Measurements from ENCODE around the gene PSMA5. TPM values are rescaled to one million over a fixed set of nuclear protein-coding genes. Genes with fewer than 3 reads are reported as not detected.
A peak's percentile ranks its signal among the peaks of the same experiment; 100 is the strongest.

PSMA5 gene
- total and polyA plus RNA-seq, 11 donors = 24.3 to 94.7 (median 61.0) TPM

DNA sequence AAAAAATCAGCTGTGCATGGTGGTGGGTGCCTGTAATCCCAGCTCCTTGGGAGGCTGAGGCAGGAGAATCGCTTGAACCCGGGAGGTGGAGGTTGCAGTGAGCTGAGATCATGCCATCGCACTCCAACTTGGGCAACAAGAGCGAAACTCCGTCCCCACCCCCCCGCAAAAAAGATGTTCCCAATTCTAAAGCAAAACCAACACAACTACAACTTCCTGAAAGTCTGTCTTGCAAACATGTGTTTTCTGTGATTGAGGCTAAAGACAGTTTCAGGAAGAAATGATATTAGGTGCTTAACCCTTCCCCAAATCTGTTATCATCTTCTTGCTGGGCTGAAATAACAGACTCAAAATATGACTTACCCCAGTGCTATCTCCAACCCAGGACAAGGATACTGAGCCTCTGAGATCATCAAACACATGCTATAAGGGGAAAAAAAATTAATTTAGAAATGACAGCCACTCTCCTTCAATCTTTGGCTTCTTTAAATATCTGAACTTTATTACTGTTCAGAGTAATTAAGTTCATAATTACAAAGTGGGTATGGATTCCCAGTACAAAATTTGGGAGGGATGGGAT is 57.0 kb downstream of the PSMA5 start:
- H3K4me1 ChIP-seq = peaks cover 0 to 57% (median 31%) of the 10 kb centered on the region in 12 donors

GRCh38 chr1:109368464-109368863 is 57.8 kb downstream of the PSMA5 start:
- TF ChIP-seq, protein P1, sequence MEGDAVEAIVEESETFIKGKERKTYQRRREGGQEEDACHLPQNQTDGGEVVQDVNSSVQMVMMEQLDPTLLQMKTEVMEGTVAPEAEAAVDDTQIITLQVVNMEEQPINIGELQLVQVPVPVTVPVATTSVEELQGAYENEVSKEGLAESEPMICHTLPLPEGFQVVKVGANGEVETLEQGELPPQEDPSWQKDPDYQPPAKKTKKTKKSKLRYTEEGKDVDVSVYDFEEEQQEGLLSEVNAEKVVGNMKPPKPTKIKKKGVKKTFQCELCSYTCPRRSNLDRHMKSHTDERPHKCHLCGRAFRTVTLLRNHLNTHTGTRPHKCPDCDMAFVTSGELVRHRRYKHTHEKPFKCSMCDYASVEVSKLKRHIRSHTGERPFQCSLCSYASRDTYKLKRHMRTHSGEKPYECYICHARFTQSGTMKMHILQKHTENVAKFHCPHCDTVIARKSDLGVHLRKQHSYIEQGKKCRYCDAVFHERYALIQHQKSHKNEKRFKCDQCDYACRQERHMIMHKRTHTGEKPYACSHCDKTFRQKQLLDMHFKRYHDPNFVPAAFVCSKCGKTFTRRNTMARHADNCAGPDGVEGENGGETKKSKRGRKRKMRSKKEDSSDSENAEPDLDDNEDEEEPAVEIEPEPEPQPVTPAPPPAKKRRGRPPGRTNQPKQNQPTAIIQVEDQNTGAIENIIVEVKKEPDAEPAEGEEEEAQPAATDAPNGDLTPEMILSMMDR (IDR thresholded peaks at IDR 0.05) = no peak
- no peak for TF ChIP-seq POLR2A (IDR thresholded peaks at IDR 0.05)
- Histone ChIP-seq H3K4me1 (peaks cover 0 to 55% (median 31%) of the 10 kb centered on the region in 12 donors), H3K36me3 (peaks cover 0 to 43% (median 22%) of the 10 kb centered on the region in 9 donors), H3K27ac (peak overlapping the region in 8 of 12 donors; percentile 49 to 86 (median 76)), H3K27me3 (no peaks in the 10 kb centered on the region), H3K4me3 (no peak overlapping the region), H3K9me3 (no peaks in the 10 kb centered on the region)
- ATAC-seq = no peak
- intact Hi-C loops (cut with DNase I) = no loop called here
- WGBS, 4 donors = 69 to 100% (median 85%) methylated on average over 1 of the region's 1 CpG
- DNase-seq = no peak

More for the DNA sequence above, 57.0 kb downstream of the PSMA5 start:
- Histone ChIP-seq H3K27ac (peak overlapping the region in 9 of 12 donors; percentile 8 to 86 (median 77)), H3K36me3 (peaks cover 0 to 43% (median 22%) of the 10 kb centered on the region in 9 donors), H3K27me3 (no peaks in the 10 kb centered on the region), H3K4me3 (no peak overlapping the region), H3K9me3 (no peaks in the 10 kb centered on the region)
- DNase-seq (no peak), ATAC-seq (peak in 1 of 4 donors; percentile 13)
- 87 to 98% (median 93%) methylated on average over 6 of the region's 6 CpGs for WGBS, 4 donors
- intact Hi-C loops (cut with DNase I) = no loop called here
- TF ChIP-seq, protein P1 (IDR thresholded peaks at IDR 0.05) = no peak
- no peak for TF ChIP-seq POLR2A (IDR thresholded peaks at IDR 0.05)

GRCh38 chr1:109367626-109368025 is 58.6 kb downstream of the PSMA5 start:
- Histone ChIP-seq H3K27ac (peak overlapping the region in 1 of 12 donors; percentile 77), H3K9me3 (no peaks in the 10 kb centered on the region), H3K4me3 (no peak overlapping the region), H3K36me3 (peaks cover 0 to 43% (median 22%) of the 10 kb centered on the region in 9 donors), H3K4me1 (peaks cover 0 to 49% (median 27%) of the 10 kb centered on the region in 12 donors), H3K27me3 (no peaks in the 10 kb centered on the region)
- ATAC-seq (no peak), DNase-seq (no peak)
- 91 to 96% (median 94%) methylated on average over 3 of the region's 3 CpGs for WGBS, 4 donors
- intact Hi-C loops (cut with DNase I) = no loop called here
- no peak for TF ChIP-seq POLR2A (IDR thresholded peaks at IDR 0.05)
- TF ChIP-seq, protein P1 (IDR thresholded peaks at IDR 0.05) = no peak

DNA sequence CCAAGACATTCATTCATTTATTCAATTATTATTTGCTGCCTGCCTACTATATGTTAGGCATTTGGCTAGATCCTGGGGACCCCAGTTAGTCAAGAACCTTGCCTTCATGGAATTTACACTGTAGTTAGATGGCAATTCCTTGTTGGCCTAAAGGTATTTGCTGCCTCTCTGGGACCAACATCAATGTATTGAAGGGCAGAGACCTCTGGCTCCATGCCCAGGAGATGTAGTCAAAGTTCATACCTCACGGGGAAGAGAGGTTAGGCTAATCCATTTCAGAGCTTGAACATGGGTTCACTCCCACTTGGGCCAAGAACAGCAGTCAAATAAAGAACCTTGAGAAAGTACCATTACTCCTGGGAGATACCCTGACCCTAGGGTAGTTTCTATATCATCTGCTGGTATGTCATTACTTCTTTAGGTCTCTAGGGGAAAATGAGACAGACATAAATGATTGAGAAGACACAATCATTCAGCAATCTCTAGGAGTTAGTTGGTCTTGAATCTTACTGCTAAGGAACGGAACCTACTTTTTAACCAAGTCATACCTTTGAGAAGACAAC is 60.5 kb downstream of the PSMA5 start:
- H3K36me3 ChIP-seq = peaks cover 0 to 43% (median 22%) of the 10 kb centered on the region in 9 donors
- H3K4me1 ChIP-seq = peaks cover 4 to 48% (median 27%) of the 10 kb centered on the region in 12 donors
- 62 to 84% (median 76%) methylated on average over 2 of the region's 2 CpGs for WGBS, 4 donors
- no peak for ATAC-seq
- intact Hi-C loops (cut with DNase I) = no loop called here
- no peak overlapping the region for H3K27ac ChIP-seq
- DNase-seq = no peak
- TF ChIP-seq POLR2A (IDR thresholded peaks at IDR 0.05) = no peak
- no peak overlapping the region for H3K4me3 ChIP-seq
- H3K9me3 ChIP-seq = no peaks in the 10 kb centered on the region
- no peaks in the 10 kb centered on the region for H3K27me3 ChIP-seq
